Measurements from ENCODE around the gene SHTN1. TPM values are rescaled to one million over a fixed set of nuclear protein-coding genes. Genes with fewer than 3 reads are reported as not detected.

Gene SHTN1
- total RNA-seq, 1 experiment from 2014 or later = 67.8 TPM

- intact Hi-C loops (cut with micrococcal nuclease; ENCODE audit: unreplicated experiment) = no loop called here
- ATAC-seq = no peak
These were observed 156.7 kb downstream of the SHTN1 start for GRCh38 chr10:116848032-116848943.

GRCh38 chr10:116845823-116846222 is 159.2 kb downstream of the SHTN1 start:
- Histone ChIP-seq H3K36me3 (ENCODE audit: control insufficient read depth, insufficient read depth, low read length) (peaks cover 5% of the 10 kb centered on the region; the same call in 1 of the 2 replicates), H3K9me3 (ENCODE audit: control insufficient read depth, insufficient read depth, low read depth, low read length) (no peaks in the 10 kb centered on the region), H3K4me1 (ENCODE audit: control insufficient read depth, insufficient read depth, low read length) (peaks cover 9% of the 10 kb centered on the region), H3K4me3 (ENCODE audit: low read depth in 2 of 2, low read length in 2 of 2) (no peak overlapping the region), H3K27me3 (ENCODE audit: control insufficient read depth, insufficient read depth, low read length) (no peaks in the 10 kb centered on the region), H3K27ac (ENCODE audit: low read length) (no peak overlapping the region)
- no peak for TF ChIP-seq CTCF (IDR thresholded peaks at IDR 0.05)
- ChIA-PET CTCF (no interaction called here), POLR2A (no interaction called here)
- ATAC-seq (no peak), DNase-seq (ENCODE audit: low read depth, low spot score) (no peak)
- intact Hi-C loops (cut with micrococcal nuclease; ENCODE audit: unreplicated experiment) = no loop called here
- no TSS peak for BruUV-seq (replicated peaks)
- in situ Hi-C loops (cut with HindIII; ENCODE audit: low pct_unique_long_range_greater_than_20kb, low sequenced_read_pairs) = no loop called here

More at GRCh38 chr10:116848032-116848943, 156.7 kb downstream of the SHTN1 start:
- in situ Hi-C loops (cut with HindIII; ENCODE audit: low pct_unique_long_range_greater_than_20kb, low sequenced_read_pairs) = no loop called here
- TF ChIP-seq CTCF (IDR thresholded peaks at IDR 0.05) (no peak), REST (IDR thresholded peaks at IDR 0.05; ENCODE audit: insufficient read depth in 1 of 2, low read depth in 2 of 2, low read length in 1 of 2) (no peak)
- H3K9me3 ChIP-seq (ENCODE audit: control insufficient read depth, insufficient read depth, low read depth, low read length) = no peaks in the 10 kb centered on the region
- peak overlapping the region; percentile 93 for H3K27ac ChIP-seq (ENCODE audit: low read length)
- H3K4me1 ChIP-seq (ENCODE audit: control insufficient read depth, insufficient read depth, low read length) = peaks cover 9% of the 10 kb centered on the region
- DNase-seq (ENCODE audit: low read depth, low spot score) = no peak
- peaks cover 5% of the 10 kb centered on the region; the same call in 1 of the 2 replicates for H3K36me3 ChIP-seq (ENCODE audit: control insufficient read depth, insufficient read depth, low read length)
- POLR2A ChIA-PET = interaction anchor here (0.6 to 1.4 kb wide), 2 partner anchors 8 to 327 kb away, joined by 3 to 6 read pairs; no protein-coding TSS in a partner anchor
- H3K4me3 ChIP-seq (ENCODE audit: low read depth in 2 of 2, low read length in 2 of 2) = peak overlapping the region; percentile 79 to 84
- BruUV-seq (replicated peaks) = no TSS peak
- CTCF ChIA-PET = interaction anchor here (0.6 kb wide), 1 partner anchor 149 kb away, joined by 5 read pairs; no protein-coding TSS in a partner anchor
- no peaks in the 10 kb centered on the region for H3K27me3 ChIP-seq (ENCODE audit: control insufficient read depth, insufficient read depth, low read length)
